GM23338 (cell line): ENCODE results near the gene RABIF. TPM values are rescaled to one million over a fixed set of nuclear protein-coding genes. Genes with fewer than 3 reads are reported as not detected.

Source experiments
- ATAC-seq: fragments of 200-7000 bp; cut with Tn5 transposase; 3 replicates; pipeline ENCODE4 v1.9.1; 2020
- DNase-seq: peaks from one replicate; pipeline ENCODE4 v3.0.0-alpha.2; 2015; ENCODE audit warnings: low spot score
- H2AFZ ChIP-seq: fragments of 200-600 bp; sonication (generic); 2 replicates; pipeline ENCODE4 v1.8.0; 2016; ENCODE audit warnings: antibody characterized with exemption, mild to moderate bottlenecking, moderate library complexity
- H3F3A ChIP-seq: fragments of 200-600 bp; sonication (generic); replicated peaks from 2 replicates; pipeline ENCODE4 v1.8.0; 2017; ENCODE audit warnings: antibody characterized with exemption, mixed run types, low read depth
- H3K27ac ChIP-seq: fragments of 200-600 bp; sonication (generic); 2 replicates; pipeline ENCODE4 v1.6.1; 2016; ENCODE audit warnings: low read depth
- H3K27me3 ChIP-seq: fragments of 200-600 bp; sonication (generic); 2 replicates; pipeline ENCODE4 v1.8.0; 2016; ENCODE audit warnings: mild to moderate bottlenecking, mixed run types, moderate library complexity; ENCODE audit not compliant: insufficient read depth
- H3K36me3 ChIP-seq: fragments of 200-600 bp; sonication (generic); 2 replicates; pipeline ENCODE4 v1.8.0; 2016; ENCODE audit warnings: mild to moderate bottlenecking; ENCODE audit not compliant: insufficient read depth
- H3K4me1 ChIP-seq: fragments of 200-600 bp; sonication (generic); 2 replicates; pipeline ENCODE4 v1.8.0; 2016; ENCODE audit warnings: mild to moderate bottlenecking, moderate library complexity; ENCODE audit not compliant: insufficient read depth
- H3K4me2 ChIP-seq: fragments of 200-600 bp; sonication (generic); 2 replicates; pipeline ENCODE4 v1.7.1; 2017; ENCODE audit warnings: mixed run types
- H3K4me3 ChIP-seq: fragments of 200-600 bp; sonication (generic); 2 replicates; pipeline ENCODE4 v1.6.1; 2016; ENCODE audit warnings: mixed run types
- H3K79me2 ChIP-seq: fragments of 200-600 bp; sonication (generic); replicated peaks from 2 replicates; pipeline ENCODE4 v1.8.0; 2017; ENCODE audit warnings: mild to moderate bottlenecking; ENCODE audit not compliant: insufficient read depth
- H3K9me2 ChIP-seq: fragments of 200-600 bp; sonication (generic); 2 replicates; pipeline ENCODE4 v1.8.0; 2017; ENCODE audit not compliant: insufficient read depth
- H4K20me1 ChIP-seq: fragments of 200-600 bp; sonication (generic); replicated peaks from 2 replicates; pipeline ENCODE4 v1.8.0; 2017; ENCODE audit warnings: mild to moderate bottlenecking; ENCODE audit not compliant: insufficient read depth
- H3K27ac Mint-ChIP-seq: 2 replicates; pipeline ENCODE4 v1.8.0; 2020; ENCODE audit warnings: inconsistent platforms, mild to moderate bottlenecking, moderate library complexity, mixed read lengths
- H3K27me3 Mint-ChIP-seq: 3 replicates; pipeline ENCODE4 v1.8.0; 2022; ENCODE audit warnings: low read depth, mild to moderate bottlenecking, moderate library complexity, mixed read lengths, inconsistent platforms; ENCODE audit not compliant: insufficient read depth, poor library complexity
- H3K36me3 Mint-ChIP-seq: 3 replicates; pipeline ENCODE4 v1.8.0; 2021; ENCODE audit warnings: low read depth, mild to moderate bottlenecking, inconsistent platforms, moderate library complexity, mixed read lengths
- H3K4me1 Mint-ChIP-seq: 3 replicates; pipeline ENCODE4 v1.8.0; 2020; ENCODE audit warnings: mild to moderate bottlenecking, inconsistent platforms, mixed read lengths
- H3K4me3 Mint-ChIP-seq: 3 replicates; pipeline ENCODE4 v1.8.0; 2021; ENCODE audit warnings: moderate library complexity, mild to moderate bottlenecking, inconsistent platforms, mixed read lengths
- H3K9me3 Mint-ChIP-seq: 3 replicates; pipeline ENCODE4 v1.8.0; 2020; ENCODE audit warnings: moderate library complexity, mild to moderate bottlenecking, inconsistent platforms, mixed read lengths
- EZH2 ChIP-seq: fragments of 200-600 bp; sonication (generic); IDR thresholded peaks from one replicate; pipeline ENCODE4 v1.8.0; 2017; ENCODE audit warnings: antibody characterized with exemption, mild to moderate bottlenecking, low read depth; ENCODE audit not compliant: unreplicated experiment
- POLR2AphosphoS5 ChIP-seq: IDR thresholded peaks from 2 replicates; pipeline ENCODE4 v1.6.1; 2016; ENCODE audit warnings: antibody characterized with exemption, low read depth
- STAT1 ChIP-seq: IDR thresholded peaks from one replicate; pipeline ENCODE4 v1.6.1; 2016; ENCODE audit warnings: antibody characterized with exemption; ENCODE audit not compliant: unreplicated experiment
- ZNF331 ChIP-seq: fragments of 250-450 bp; sonication (Bioruptor Pico); IDR thresholded peaks from 2 replicates; pipeline ENCODE4 v1.5.0; 2020; ENCODE audit warnings: low read depth, mild to moderate bottlenecking, moderate library complexity
- polyA plus RNA-seq: library from polyadenylated mRNA; unstranded; fragments of >200 nt; fragmentation: Nextera tagmentation; extraction: Ambion mirVana; gene quantifications from 2 replicates; pipeline ENCODE4 v1.2.1, GENCODE V29; 2016
- total RNA-seq: library from RNA; depleted of rRNA; stranded (reverse); fragments of >200 nt; shearing (Covaris generic); gene quantifications from 2 replicates; pipeline ENCODE4 v1.2.3, GENCODE V29; 2014
- TF ChIP-seq, protein P1 (sequence below), 2 experiments: fragments of 200-600 bp in 1 of 2; sonication (generic) in 1 of 2; conservative IDR thresholded peaks; 2 replicates each; pipeline versions ENCODE4 v1.5.1 to v1.6.1; 2016 to 2017; ENCODE audit warnings: antibody characterized with exemption in 2 of 2, low read depth in 2 of 2, mild to moderate bottlenecking in 2 of 2, moderate library complexity in 1 of 2

RABIF gene
- total and polyA plus RNA-seq, 2 experiments from 2014 or later: 4.9 to 7.6 TPM

DNA sequence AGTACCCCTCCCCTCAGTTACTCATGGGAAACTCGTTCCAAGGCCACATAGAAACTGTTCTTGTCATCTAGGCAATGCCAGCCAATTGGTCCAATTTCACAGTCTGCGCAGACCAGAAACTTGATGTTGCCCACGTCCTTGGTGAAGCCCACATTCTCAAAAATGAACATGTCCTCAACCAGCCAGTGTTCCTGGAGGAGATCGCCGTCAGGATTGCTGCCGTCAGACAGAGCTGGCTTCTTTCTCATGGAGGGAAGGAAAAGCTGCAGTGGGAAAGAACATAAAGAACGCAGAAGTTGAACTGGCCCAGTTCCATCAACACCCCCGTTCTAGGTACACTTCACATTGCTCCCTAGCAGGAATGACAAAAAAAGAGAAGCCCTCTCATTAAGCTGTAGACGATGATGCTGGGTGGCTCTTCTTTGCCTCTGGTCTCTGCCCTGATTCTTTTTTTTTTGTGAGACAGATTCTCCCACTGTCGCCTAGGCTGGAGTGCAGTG, 7.9 kb downstream of the RABIF start:
- no peaks in the 10 kb centered on the region for H3K9me3 Mint-ChIP-seq
- Histone ChIP-seq H2AFZ (no peak overlapping the region), H3K4me2 (no peak overlapping the region), H3K9me2 (no peaks in the 10 kb centered on the region), H3K36me3 (no peaks in the 10 kb centered on the region), H4K20me1 (no peaks in the 10 kb centered on the region; the same call in 1 of the 2 replicates), H3F3A (peaks cover 3% of the 10 kb centered on the region; the same call in 1 of the 2 replicates), H3K4me1 (peaks cover 10% of the 10 kb centered on the region), H3K79me2 (0 out of 2 replicates have a peak, but pooled peaks cover 7% of the 10 kb centered on the region), H3K27ac (no peak overlapping the region), H3K4me3 (no peak overlapping the region), H3K27me3 (no peaks in the 10 kb centered on the region)
- H3K4me3 Mint-ChIP-seq: no peak overlapping the region
- H3K4me1 Mint-ChIP-seq: peaks cover 5% of the 10 kb centered on the region
- peaks cover 6% of the 10 kb centered on the region; the same call in 2 of the 3 replicates for H3K36me3 Mint-ChIP-seq
- H3K27ac Mint-ChIP-seq: no peak overlapping the region
- TF ChIP-seq, protein P1, sequence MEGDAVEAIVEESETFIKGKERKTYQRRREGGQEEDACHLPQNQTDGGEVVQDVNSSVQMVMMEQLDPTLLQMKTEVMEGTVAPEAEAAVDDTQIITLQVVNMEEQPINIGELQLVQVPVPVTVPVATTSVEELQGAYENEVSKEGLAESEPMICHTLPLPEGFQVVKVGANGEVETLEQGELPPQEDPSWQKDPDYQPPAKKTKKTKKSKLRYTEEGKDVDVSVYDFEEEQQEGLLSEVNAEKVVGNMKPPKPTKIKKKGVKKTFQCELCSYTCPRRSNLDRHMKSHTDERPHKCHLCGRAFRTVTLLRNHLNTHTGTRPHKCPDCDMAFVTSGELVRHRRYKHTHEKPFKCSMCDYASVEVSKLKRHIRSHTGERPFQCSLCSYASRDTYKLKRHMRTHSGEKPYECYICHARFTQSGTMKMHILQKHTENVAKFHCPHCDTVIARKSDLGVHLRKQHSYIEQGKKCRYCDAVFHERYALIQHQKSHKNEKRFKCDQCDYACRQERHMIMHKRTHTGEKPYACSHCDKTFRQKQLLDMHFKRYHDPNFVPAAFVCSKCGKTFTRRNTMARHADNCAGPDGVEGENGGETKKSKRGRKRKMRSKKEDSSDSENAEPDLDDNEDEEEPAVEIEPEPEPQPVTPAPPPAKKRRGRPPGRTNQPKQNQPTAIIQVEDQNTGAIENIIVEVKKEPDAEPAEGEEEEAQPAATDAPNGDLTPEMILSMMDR (conservative IDR thresholded peaks at IDR 0.05; ENCODE audit: low read depth in 2 of 2): no peak
- no peaks in the 10 kb centered on the region for H3K27me3 Mint-ChIP-seq
- DNase-seq (no peak), ATAC-seq (no peak)

DNA sequence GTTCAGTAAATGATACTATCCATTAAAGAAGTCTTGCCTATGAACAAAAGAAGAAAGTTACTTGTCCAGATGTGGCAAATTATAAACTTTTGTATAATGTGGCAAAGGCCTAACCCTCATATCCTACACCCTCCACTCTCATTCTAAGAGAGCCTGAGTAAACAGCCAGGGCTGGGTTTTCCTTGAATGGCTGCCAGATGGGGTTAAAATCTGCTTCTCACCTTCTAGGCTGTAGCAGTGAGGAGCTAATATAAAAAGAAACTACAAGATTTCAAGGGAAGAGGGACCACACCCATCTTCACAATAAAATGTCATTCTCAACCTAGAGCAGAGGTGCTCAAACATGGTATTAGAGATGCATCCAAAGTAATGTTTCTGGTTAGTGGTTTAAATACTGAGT, 8.9 kb downstream of the RABIF start:
- H2AFZ ChIP-seq: no peak overlapping the region
- no peaks in the 10 kb centered on the region for H3K9me3 Mint-ChIP-seq
- peaks cover under 1% of the 10 kb centered on the region; the same call in 1 of the 2 replicates for H3K4me1 ChIP-seq
- H3F3A ChIP-seq: peaks cover 3% of the 10 kb centered on the region; the same call in 1 of the 2 replicates
- no peaks in the 10 kb centered on the region; the same call in 1 of the 2 replicates for H4K20me1 ChIP-seq
- H3K79me2 ChIP-seq: 0 out of 2 replicates have a peak, but pooled peaks cover under 1% of the 10 kb centered on the region
- H3K27me3 ChIP-seq: no peaks in the 10 kb centered on the region
- TF ChIP-seq, protein P1 (conservative IDR thresholded peaks at IDR 0.05; ENCODE audit: low read depth in 2 of 2): no peak
- TF ChIP-seq STAT1 (no peak), POLR2AphosphoS5 (no peak), ZNF331 (CRISPR knock-in tag) (no peak), EZH2 (no peak)
- H3K27ac Mint-ChIP-seq: no peak overlapping the region
- no peak for ATAC-seq
- H3K36me3 Mint-ChIP-seq: peaks cover 6% of the 10 kb centered on the region; the same call in 2 of the 3 replicates
- no peaks in the 10 kb centered on the region for H3K36me3 ChIP-seq
- H3K27ac ChIP-seq: no peak overlapping the region
- H3K4me1 Mint-ChIP-seq: peaks cover 1% of the 10 kb centered on the region
- no peaks in the 10 kb centered on the region for H3K9me2 ChIP-seq
- H3K4me3 Mint-ChIP-seq: no peak overlapping the region
- no peak overlapping the region for H3K4me2 ChIP-seq
- no peak for DNase-seq
- no peak overlapping the region for H3K4me3 ChIP-seq
- no peaks in the 10 kb centered on the region for H3K27me3 Mint-ChIP-seq
